K562 (cell line): ENCODE measurements around the gene MPHOSPH6. TPM values are rescaled to one million over a fixed set of nuclear protein-coding genes. Genes with fewer than 3 reads are reported as not detected.

Experiments used
- ATAC-seq: fragments of 200-7000 bp; cut with Tn5 transposase; 3 replicates; pipeline ENCODE4 v1.9.1; 2020; ENCODE audit warnings: moderate library complexity
- BruUV-seq: library from RNA; stranded (reverse); fragments of 400-500 nt; replicated peaks from 2 replicates; lab custom pipeline; 2021; lab: Mats Ljungman, UMichigan
- CTCF ChIA-PET: fragments of 300-600 bp; formaldehyde crosslinking; extraction: SDS; loops from one replicate; lab custom pipeline; 2021; ENCODE audit warnings: low intra/inter-chr PET ratio; lab: Yijun Ruan, JAX
- POLR2A ChIA-PET: fragments of 300-600, 350-650 bp; sonication (Branson Sonifier 250); formaldehyde crosslinking; extraction: SDS; loops from one replicate; lab custom pipeline; 2021; ENCODE audit warnings: antibody characterized with exemption, inconsistent platforms; lab: Yijun Ruan, JAX
- DNase-seq, 4 experiments: peaks; one replicate each; pipeline versions ENCODE4 v3.0.0 to v3.0.0-alpha.2; 2011 to 2018; ENCODE audit warnings: low spot score in 3 of 4, mixed read lengths in 3 of 4; ENCODE audit errors: extremely low read depth in 1 of 4
- FAIRE-seq: peaks from 2 replicates; lab custom pipeline; 2011; peaks lifted over from hg19 to GRCh38; lab: Jason Lieb, UNC
- H2AFZ ChIP-seq: 2 replicates; pipeline ENCODE4 v1.6.0; 2011; ENCODE audit warnings: low read depth, low read length, control low read depth, inconsistent platforms
- H3K27ac ChIP-seq: fragments of 200-600 bp; 3 replicates; pipeline ENCODE4 v1.8.0; 2011; ENCODE audit warnings: low read depth, mild to moderate bottlenecking, control low read depth, inconsistent platforms, low read length, moderate library complexity, mixed read lengths; ENCODE audit errors: extremely low read depth
- H3K27me3 ChIP-seq, 2 experiments: fragments of 300-600 bp in 1 of 2; 2 replicates in 1 of 2; 3 replicates in 1 of 2; pipeline versions ENCODE4 v1.6.0 to v1.8.0; 2011; ENCODE audit warnings: inconsistent platforms in 2 of 2, low read length in 2 of 2, mild to moderate bottlenecking in 1 of 2, mixed read lengths in 1 of 2, moderate library complexity in 1 of 2; ENCODE audit not compliant: control insufficient read depth in 2 of 2, insufficient read depth in 2 of 2
- H3K36me3 ChIP-seq: fragments of 300-600 bp; 3 replicates; pipeline ENCODE4 v1.8.0; 2011; ENCODE audit warnings: mild to moderate bottlenecking, low read length, inconsistent platforms; ENCODE audit not compliant: control insufficient read depth, insufficient read depth
- H3K4me1 ChIP-seq, 2 experiments: fragments of 200-600 bp in 1 of 2; replicated peaks in 1 of 2; 2 replicates in 1 of 2; 3 replicates in 1 of 2; pipeline versions ENCODE4 v1.5.1 to v1.8.0; 2011; ENCODE audit warnings: inconsistent platforms in 2 of 2, low read length in 2 of 2, mild to moderate bottlenecking in 1 of 2, mixed read lengths in 1 of 2, moderate library complexity in 1 of 2; ENCODE audit not compliant: control insufficient read depth in 2 of 2, insufficient read depth in 2 of 2
- H3K4me2 ChIP-seq: 2 replicates; pipeline ENCODE4 v1.6.1; 2011; ENCODE audit warnings: low read length, control low read depth, inconsistent platforms, mixed read lengths; ENCODE audit not compliant: insufficient read depth
- H3K4me3 ChIP-seq: fragments of 200-600 bp; sonication (generic), shearing (Covaris generic); 2 replicates; pipeline ENCODE4 v1.5.1; 2016; ENCODE audit warnings: control low read depth, inconsistent platforms
- H3K79me2 ChIP-seq: fragments of 200-600 bp; 3 replicates; pipeline ENCODE4 v1.8.0; 2011; ENCODE audit warnings: low read length, inconsistent platforms; ENCODE audit not compliant: control insufficient read depth, insufficient read depth
- H3K9ac ChIP-seq, 2 experiments: 2 replicates each; pipeline versions ENCODE4 v1.6.0 to v1.6.1; 2011; ENCODE audit warnings: low read depth in 2 of 2, low read length in 2 of 2, control low read depth in 1 of 2, inconsistent platforms in 1 of 2, mild to moderate bottlenecking in 1 of 2, mixed read lengths in 1 of 2; ENCODE audit not compliant: insufficient read depth in 1 of 2
- H3K9me1 ChIP-seq: one replicate; pipeline ENCODE4 v1.6.0; 2011; ENCODE audit warnings: inconsistent platforms, mild to moderate bottlenecking, low read length, moderate library complexity; ENCODE audit not compliant: control insufficient read depth, insufficient read depth
- H3K9me3 ChIP-seq: replicated peaks from 2 replicates; pipeline ENCODE4 v1.5.1; 2011; ENCODE audit warnings: low read depth, low read length, inconsistent platforms; ENCODE audit not compliant: control insufficient read depth, insufficient read depth
- H4K20me1 ChIP-seq: replicated peaks from 2 replicates; pipeline ENCODE4 v1.6.1; 2011; ENCODE audit warnings: low read length, inconsistent platforms, mixed read lengths; ENCODE audit not compliant: control insufficient read depth, insufficient read depth
- C11orf30 ChIP-seq: fragments of 450-650 bp; IDR thresholded peaks from 2 replicates; pipeline ENCODE4 v1.6.1; 2016; ENCODE audit warnings: low read depth, mild to moderate bottlenecking
- CTBP1 ChIP-seq: fragments of 450-650 bp; IDR thresholded peaks from 2 replicates; pipeline ENCODE4 v1.6.1; 2016; ENCODE audit warnings: borderline replicate concordance
- CXXC5 ChIP-seq: fragments of 250-450 bp; sonication (Bioruptor Pico); IDR thresholded peaks from 2 replicates; pipeline ENCODE4 v1.8.0; 2022; ENCODE audit warnings: inconsistent platforms, mild to moderate bottlenecking, moderate library complexity
- FOSL1 ChIP-seq: fragments of 200-800 bp; sonication (Bioruptor generic); conservative IDR thresholded peaks from 2 replicates; pipeline ENCODE4 v1.6.1; 2016; ENCODE audit warnings: missing genetic modification characterization, missing compliant biosample characterization
- GABPB1 ChIP-seq: sonication (generic); formaldehyde crosslinking; IDR thresholded peaks from 2 replicates; pipeline ENCODE4 v1.8.0; 2022; ENCODE audit warnings: mild to moderate bottlenecking, missing genetic modification reagents
- HMG20A ChIP-seq: fragments of 450-650 bp; formaldehyde crosslinking; conservative IDR thresholded peaks from 2 replicates; pipeline ENCODE4 v1.4.0; 2020; ENCODE audit warnings: mild to moderate bottlenecking, mixed read lengths
- RUNX1 ChIP-seq: sonication (generic); IDR thresholded peaks from 2 replicates; pipeline ENCODE4 v1.6.1; 2016; ENCODE audit warnings: antibody characterized with exemption, low read depth
- SLC30A9 ChIP-seq: fragments of 250-450 bp; sonication (Bioruptor Pico); IDR thresholded peaks from 2 replicates; pipeline ENCODE4 v1.8.0; 2022; ENCODE audit warnings: mild to moderate bottlenecking, moderate library complexity
- TFAM ChIP-seq: fragments of 250-450 bp; sonication (Bioruptor Pico); conservative IDR thresholded peaks from 2 replicates; pipeline ENCODE4 v1.5.0; 2021; ENCODE audit warnings: mild to moderate bottlenecking, moderate library complexity
- WGBS: fragments of 100-300 bp; shearing (Covaris generic); methylation state at CpG from one replicate; pipeline ENCODE4 v1.1.6; 2016; ENCODE audit warnings: low coverage, mixed read lengths; ENCODE audit not compliant: insufficient coverage; ENCODE audit errors: missing lambda C conversion rate; 5-methylcytosine and 5-hydroxymethylcytosine counted together
- in situ Hi-C: fragments of 300-500 bp; cut with MboI; formaldehyde crosslinking; loops from 4 replicates; pipeline ENCODE4 v1.15.0; 2018; ENCODE audit warnings: inconsistent platforms, mixed read lengths
- intact Hi-C: fragments of 100-400 bp; cut with micrococcal nuclease; formaldehyde crosslinking; loops from 2 replicates; pipeline ENCODE4 v1.14.2; 2022
- polyA plus RNA-seq, 8 experiments: library from polyadenylated mRNA; depleted of rRNA in 4 of 8; stranded (reverse) in 5 of 8; unstranded in 3 of 8; fragments of >200 nt; fragmentation: Nextera tagmentation in 2 of 8; fragmentation: Illumina TruSeq in 1 of 8; extraction: Ambion mirVana in 2 of 8; extraction: Trizol in 1 of 8; gene quantifications; 2 replicates each; pipeline versions ENCODE4 v1.2.1 to v1.2.3, GENCODE V29; 2011 to 2014; ENCODE audit warnings: inconsistent platforms in 1 of 8, missing spikeins in 1 of 8
- total RNA-seq, 7 experiments: library from RNA; depleted of rRNA in 6 of 7; stranded (reverse); fragments of >200 nt in 6 of 7; fragmentation: Illumina TruSeq in 2 of 7; extraction: Trizol in 2 of 7; gene quantifications; 2 replicates each; pipeline versions ENCODE4 v1.2.1 to v1.2.3, GENCODE V29; 2011 to 2021; ENCODE audit warnings: low replicate concordance in 1 of 7
- TF ChIP-seq, protein P1 (sequence below): fragments of 450-650 bp; IDR thresholded peaks from 2 replicates; pipeline ENCODE4 v1.6.1; 2017; ENCODE audit warnings: antibody characterized with exemption
- TF ChIP-seq, protein P2 (sequence below), 2 experiments: fragments of 450-650 bp in 1 of 2; IDR thresholded peaks; 2 replicates each; pipeline ENCODE4 v1.6.1; 2011 to 2017; ENCODE audit warnings: low read depth in 2 of 2, antibody characterized with exemption in 1 of 2, borderline replicate concordance in 1 of 2, low read length in 1 of 2, mild to moderate bottlenecking in 1 of 2, mixed read lengths in 1 of 2; ENCODE audit not compliant: control insufficient read depth in 1 of 2

The MPHOSPH6 gene
- total and polyA plus RNA-seq, 9 of the 15 experiments (the other 6 are each of a cell fraction or from before 2014, with no cell fraction given), result 37.0 to 153 (median 76.7) TPM

DNA sequence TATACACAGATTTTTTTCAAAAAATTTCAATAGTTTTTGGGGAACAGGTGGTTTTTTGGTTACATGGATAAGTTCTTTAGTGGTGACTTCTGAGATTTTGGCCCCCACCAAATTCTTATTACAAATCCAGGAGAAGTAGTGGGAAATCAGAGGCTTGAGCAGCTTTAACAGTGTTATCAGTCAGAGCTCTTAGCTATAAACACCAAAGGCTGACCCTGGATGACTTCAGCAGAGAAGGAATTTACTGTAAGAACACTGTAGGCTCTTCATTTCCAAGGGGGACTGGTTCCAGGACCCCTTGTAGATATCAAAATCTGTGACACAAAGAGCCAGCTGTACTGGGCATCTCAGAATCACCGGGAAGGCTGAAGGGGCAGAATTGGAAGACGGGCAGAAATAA is 17.8 kb downstream of the MPHOSPH6 start:
- H4K20me1 ChIP-seq, result 0 out of 2 replicates have a peak, but pooled peaks cover 4% of the 10 kb centered on the region
- no TSS peak for BruUV-seq
- no peak overlapping the region for H3K27ac ChIP-seq
- ChIA-PET POLR2A (interaction anchor here (1.2 kb wide), 1 partner anchor 15 kb away, joined by 3 read pairs; no protein-coding TSS in a partner anchor), CTCF (interaction anchor here (0.7 kb wide), 1 partner anchor 546 kb away, joined by 4 read pairs; no protein-coding TSS in a partner anchor)
- intact Hi-C loops (no loop called here), in situ Hi-C loops (no loop called here)
- no peaks in the 10 kb centered on the region for H3K9me3 ChIP-seq
- peaks cover 57% of the 10 kb centered on the region for H3K36me3 ChIP-seq
- H2AFZ ChIP-seq, result no peak overlapping the region
- H3K4me2 ChIP-seq, result peak overlapping the region; percentile 5; the same call in 1 of the 2 replicates
- no peak for TF ChIP-seq RUNX1
- TF ChIP-seq GABPB1 (CRISPR knock-in tag), result no peak
- 87% methylated on average over 2 of the region's 2 CpGs for WGBS
- no peak for DNase-seq
- peaks cover 0 to 12% of the 10 kb centered on the region in 2 experiments; a peak in 4 of 5 replicates for H3K4me1 ChIP-seq
- peaks cover 24% of the 10 kb centered on the region; the same call in 2 of the 3 replicates for H3K79me2 ChIP-seq
- H3K27me3 ChIP-seq, result no peaks in the 10 kb centered on the region
- ATAC-seq, result peak; percentile 22
- no peak overlapping the region for H3K9ac ChIP-seq
- no peaks in the 10 kb centered on the region for H3K9me1 ChIP-seq
- FAIRE-seq, result no peak
- H3K4me3 ChIP-seq, result no peak overlapping the region

DNA sequence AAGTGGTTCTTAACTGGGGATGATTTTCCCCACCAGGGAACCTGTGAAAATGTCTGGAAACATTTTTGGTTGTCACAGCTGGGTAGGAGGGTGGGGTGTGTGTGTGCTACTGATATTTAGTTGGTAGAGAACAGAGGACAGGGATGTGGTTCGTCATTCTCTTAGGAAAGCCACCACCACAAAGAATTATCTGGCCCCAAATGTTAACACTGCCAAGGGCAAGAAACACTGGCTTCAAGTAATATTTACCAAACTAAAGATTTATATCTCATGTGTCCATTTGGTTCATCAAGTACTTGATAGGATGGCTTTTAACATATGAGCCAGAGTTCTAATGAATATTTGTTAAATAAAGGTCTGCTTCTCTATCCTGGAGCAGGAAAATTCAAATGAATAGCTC is 19.5 kb downstream of the MPHOSPH6 start:
- no peak overlapping the region for H3K27ac ChIP-seq
- intact Hi-C loops, result no loop called here
- in situ Hi-C loops, result no loop called here
- H3K27me3 ChIP-seq, result no peaks in the 10 kb centered on the region
- ChIA-PET POLR2A (no interaction called here), CTCF (no interaction called here)
- H3K4me2 ChIP-seq, result no peak overlapping the region
- no peak overlapping the region for H3K4me3 ChIP-seq
- FAIRE-seq (no peak), ATAC-seq (no peak), DNase-seq (no peak)
- H3K4me1 ChIP-seq, result peaks cover 0 to 12% of the 10 kb centered on the region in 2 experiments; a peak in 4 of 5 replicates
- no peak overlapping the region for H2AFZ ChIP-seq
- H3K9me3 ChIP-seq, result no peaks in the 10 kb centered on the region
- peaks cover 24% of the 10 kb centered on the region; the same call in 2 of the 3 replicates for H3K79me2 ChIP-seq
- 13% methylated on average over 1 of the region's 1 CpG for WGBS
- no TSS peak for BruUV-seq
- H3K9ac ChIP-seq, result no peak overlapping the region
- no peaks in the 10 kb centered on the region for H3K9me1 ChIP-seq
- peaks cover 68% of the 10 kb centered on the region for H3K36me3 ChIP-seq
- 0 out of 2 replicates have a peak, but pooled peaks cover 4% of the 10 kb centered on the region for H4K20me1 ChIP-seq
- TF ChIP-seq, protein P1, sequence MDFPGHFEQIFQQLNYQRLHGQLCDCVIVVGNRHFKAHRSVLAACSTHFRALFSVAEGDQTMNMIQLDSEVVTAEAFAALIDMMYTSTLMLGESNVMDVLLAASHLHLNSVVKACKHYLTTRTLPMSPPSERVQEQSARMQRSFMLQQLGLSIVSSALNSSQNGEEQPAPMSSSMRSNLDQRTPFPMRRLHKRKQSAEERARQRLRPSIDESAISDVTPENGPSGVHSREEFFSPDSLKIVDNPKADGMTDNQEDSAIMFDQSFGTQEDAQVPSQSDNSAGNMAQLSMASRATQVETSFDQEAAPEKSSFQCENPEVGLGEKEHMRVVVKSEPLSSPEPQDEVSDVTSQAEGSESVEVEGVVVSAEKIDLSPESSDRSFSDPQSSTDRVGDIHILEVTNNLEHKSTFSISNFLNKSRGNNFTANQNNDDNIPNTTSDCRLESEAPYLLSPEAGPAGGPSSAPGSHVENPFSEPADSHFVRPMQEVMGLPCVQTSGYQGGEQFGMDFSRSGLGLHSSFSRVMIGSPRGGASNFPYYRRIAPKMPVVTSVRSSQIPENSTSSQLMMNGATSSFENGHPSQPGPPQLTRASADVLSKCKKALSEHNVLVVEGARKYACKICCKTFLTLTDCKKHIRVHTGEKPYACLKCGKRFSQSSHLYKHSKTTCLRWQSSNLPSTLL, result no peak
- TF ChIP-seq C11orf30 (no peak), HMG20A (CRISPR knock-in tag) (no peak), FOSL1 (tag) (no peak), CXXC5 (CRISPR knock-in tag) (no peak), CTBP1 (no peak), SLC30A9 (CRISPR knock-in tag) (no peak), TFAM (CRISPR knock-in tag) (no peak)
- TF ChIP-seq, protein P2, sequence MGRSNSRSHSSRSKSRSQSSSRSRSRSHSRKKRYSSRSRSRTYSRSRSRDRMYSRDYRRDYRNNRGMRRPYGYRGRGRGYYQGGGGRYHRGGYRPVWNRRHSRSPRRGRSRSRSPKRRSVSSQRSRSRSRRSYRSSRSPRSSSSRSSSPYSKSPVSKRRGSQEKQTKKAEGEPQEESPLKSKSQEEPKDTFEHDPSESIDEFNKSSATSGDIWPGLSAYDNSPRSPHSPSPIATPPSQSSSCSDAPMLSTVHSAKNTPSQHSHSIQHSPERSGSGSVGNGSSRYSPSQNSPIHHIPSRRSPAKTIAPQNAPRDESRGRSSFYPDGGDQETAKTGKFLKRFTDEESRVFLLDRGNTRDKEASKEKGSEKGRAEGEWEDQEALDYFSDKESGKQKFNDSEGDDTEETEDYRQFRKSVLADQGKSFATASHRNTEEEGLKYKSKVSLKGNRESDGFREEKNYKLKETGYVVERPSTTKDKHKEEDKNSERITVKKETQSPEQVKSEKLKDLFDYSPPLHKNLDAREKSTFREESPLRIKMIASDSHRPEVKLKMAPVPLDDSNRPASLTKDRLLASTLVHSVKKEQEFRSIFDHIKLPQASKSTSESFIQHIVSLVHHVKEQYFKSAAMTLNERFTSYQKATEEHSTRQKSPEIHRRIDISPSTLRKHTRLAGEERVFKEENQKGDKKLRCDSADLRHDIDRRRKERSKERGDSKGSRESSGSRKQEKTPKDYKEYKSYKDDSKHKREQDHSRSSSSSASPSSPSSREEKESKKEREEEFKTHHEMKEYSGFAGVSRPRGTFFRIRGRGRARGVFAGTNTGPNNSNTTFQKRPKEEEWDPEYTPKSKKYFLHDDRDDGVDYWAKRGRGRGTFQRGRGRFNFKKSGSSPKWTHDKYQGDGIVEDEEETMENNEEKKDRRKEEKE (IDR thresholded peaks at IDR 0.05; ENCODE audit: borderline replicate concordance in 1 of 2, control insufficient read depth in 1 of 2, low read depth in 2 of 2, low read length in 1 of 2), result no peak
